Measurements from ENCODE around the gene LRRN2.

LRRN2 gene

DNA sequence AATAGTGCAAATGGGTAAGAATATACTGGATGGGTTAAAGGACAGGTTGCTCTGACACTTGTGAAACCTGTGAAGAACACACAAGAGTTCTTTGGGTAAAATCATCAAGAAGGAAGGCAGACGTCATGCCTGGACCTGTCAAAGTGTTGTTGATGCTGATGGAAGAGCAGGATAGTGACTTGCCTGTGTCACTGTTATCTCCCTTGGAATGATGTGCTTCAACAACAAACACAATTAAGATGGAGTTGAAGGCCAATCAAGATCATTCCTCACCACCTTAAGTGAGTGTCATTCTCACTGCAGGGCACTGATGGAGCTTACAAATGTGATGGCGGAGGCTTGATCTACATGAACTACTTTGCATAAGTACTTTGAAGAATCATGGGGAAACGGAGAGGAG lies 73.2 kb downstream of the LRRN2 start:
- TF ChIP-seq POLR2AphosphoS5 (IDR thresholded peaks at IDR 0.05; ENCODE audit: low read depth, low read length), result no peak
- TF ChIP-seq SIN3A (IDR thresholded peaks at IDR 0.05; ENCODE audit: borderline replicate concordance, insufficient read depth, low read length), result no peak
- no peak for TF ChIP-seq FOXP2 (optimal IDR thresholded peaks at IDR 0.05; ENCODE audit: borderline replicate concordance, extremely low read depth, extremely low read length, insufficient read depth)
- TF ChIP-seq, protein P1, sequence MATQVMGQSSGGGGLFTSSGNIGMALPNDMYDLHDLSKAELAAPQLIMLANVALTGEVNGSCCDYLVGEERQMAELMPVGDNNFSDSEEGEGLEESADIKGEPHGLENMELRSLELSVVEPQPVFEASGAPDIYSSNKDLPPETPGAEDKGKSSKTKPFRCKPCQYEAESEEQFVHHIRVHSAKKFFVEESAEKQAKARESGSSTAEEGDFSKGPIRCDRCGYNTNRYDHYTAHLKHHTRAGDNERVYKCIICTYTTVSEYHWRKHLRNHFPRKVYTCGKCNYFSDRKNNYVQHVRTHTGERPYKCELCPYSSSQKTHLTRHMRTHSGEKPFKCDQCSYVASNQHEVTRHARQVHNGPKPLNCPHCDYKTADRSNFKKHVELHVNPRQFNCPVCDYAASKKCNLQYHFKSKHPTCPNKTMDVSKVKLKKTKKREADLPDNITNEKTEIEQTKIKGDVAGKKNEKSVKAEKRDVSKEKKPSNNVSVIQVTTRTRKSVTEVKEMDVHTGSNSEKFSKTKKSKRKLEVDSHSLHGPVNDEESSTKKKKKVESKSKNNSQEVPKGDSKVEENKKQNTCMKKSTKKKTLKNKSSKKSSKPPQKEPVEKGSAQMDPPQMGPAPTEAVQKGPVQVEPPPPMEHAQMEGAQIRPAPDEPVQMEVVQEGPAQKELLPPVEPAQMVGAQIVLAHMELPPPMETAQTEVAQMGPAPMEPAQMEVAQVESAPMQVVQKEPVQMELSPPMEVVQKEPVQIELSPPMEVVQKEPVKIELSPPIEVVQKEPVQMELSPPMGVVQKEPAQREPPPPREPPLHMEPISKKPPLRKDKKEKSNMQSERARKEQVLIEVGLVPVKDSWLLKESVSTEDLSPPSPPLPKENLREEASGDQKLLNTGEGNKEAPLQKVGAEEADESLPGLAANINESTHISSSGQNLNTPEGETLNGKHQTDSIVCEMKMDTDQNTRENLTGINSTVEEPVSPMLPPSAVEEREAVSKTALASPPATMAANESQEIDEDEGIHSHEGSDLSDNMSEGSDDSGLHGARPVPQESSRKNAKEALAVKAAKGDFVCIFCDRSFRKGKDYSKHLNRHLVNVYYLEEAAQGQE (IDR thresholded peaks at IDR 0.05; ENCODE audit: insufficient read depth in 1 of 2, low read depth in 2 of 2, low read length in 2 of 2), result no peak
- TF ChIP-seq TAF1 (IDR thresholded peaks at IDR 0.05; ENCODE audit: borderline replicate concordance, insufficient read depth, low read length), result no peak

DNA sequence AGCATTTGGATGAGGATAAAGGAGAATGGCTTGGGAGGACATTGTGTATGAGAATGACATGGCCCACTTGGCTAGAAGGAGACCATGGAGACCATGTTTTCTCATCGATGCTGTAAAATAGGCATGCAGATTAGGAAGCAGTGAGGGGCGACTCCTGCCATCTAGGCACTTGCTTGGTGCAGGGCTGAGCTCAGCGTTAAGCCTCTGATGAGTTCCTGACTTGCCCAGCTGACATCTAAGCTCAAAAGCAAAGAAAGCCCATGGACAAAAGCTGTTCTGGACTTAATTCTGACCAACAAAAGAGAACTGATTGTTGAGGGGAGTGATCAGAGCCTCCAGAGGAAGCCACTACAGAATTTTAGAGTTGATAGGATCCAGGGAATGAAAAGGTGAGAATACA lies 74.5 kb downstream of the LRRN2 start:
- TF ChIP-seq, protein P1 (IDR thresholded peaks at IDR 0.05; ENCODE audit: insufficient read depth in 1 of 2, low read depth in 2 of 2, low read length in 2 of 2), result no peak

DNA sequence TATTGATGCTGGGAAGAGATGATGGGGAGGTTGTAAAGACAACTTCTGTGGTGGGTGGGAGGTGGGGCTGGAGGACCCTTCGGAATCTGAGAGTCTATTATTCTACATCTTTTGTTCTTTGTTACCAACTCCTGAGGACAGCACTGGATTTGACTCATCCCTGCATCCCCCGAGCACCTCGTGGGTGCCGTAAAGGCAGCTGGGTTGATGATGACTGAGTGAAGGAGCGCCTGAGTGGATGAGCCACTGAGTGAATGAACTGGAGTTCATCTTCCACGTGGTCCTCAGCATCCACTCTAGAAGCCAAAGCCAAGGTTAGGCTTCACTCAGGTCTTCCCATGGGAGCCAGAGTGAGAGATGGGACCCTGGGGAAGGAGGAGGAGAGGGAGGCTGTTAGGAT lies 77.6 kb downstream of the LRRN2 start:
- TF ChIP-seq POLR2AphosphoS5 (IDR thresholded peaks at IDR 0.05; ENCODE audit: low read depth, low read length), result no peak
- TF ChIP-seq, protein P1 (IDR thresholded peaks at IDR 0.05; ENCODE audit: insufficient read depth in 1 of 2, low read depth in 2 of 2, low read length in 2 of 2), result no peak
- no peak for TF ChIP-seq TAF1 (IDR thresholded peaks at IDR 0.05; ENCODE audit: borderline replicate concordance, insufficient read depth, low read length)
- no peak for TF ChIP-seq SIN3A (IDR thresholded peaks at IDR 0.05; ENCODE audit: borderline replicate concordance, insufficient read depth, low read length)
- no peak for TF ChIP-seq FOXP2 (optimal IDR thresholded peaks at IDR 0.05; ENCODE audit: borderline replicate concordance, extremely low read depth, extremely low read length, insufficient read depth)

DNA sequence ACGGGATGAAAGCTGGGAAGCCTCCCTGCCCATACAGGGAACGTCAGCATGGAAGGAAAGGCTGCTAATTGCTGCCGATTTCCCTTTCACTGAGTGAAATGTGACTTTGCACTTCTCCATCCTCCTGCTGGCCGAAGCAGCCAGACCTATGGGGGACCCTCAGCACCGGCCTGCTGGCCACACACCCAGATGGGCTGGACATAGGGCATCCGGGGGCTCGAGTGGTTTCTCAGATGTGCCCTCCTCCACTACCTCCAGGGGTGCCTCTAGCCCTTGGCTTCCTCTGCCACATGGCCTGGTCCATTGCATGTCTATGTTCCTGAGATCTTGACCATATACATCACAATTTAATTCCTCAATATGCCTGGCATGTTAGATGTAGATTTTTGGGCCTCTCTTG lies 79.7 kb downstream of the LRRN2 start:
- TF ChIP-seq POLR2AphosphoS5 (IDR thresholded peaks at IDR 0.05; ENCODE audit: low read depth, low read length), result no peak
- no peak for TF ChIP-seq SIN3A (IDR thresholded peaks at IDR 0.05; ENCODE audit: borderline replicate concordance, insufficient read depth, low read length)
- no peak for TF ChIP-seq TAF1 (IDR thresholded peaks at IDR 0.05; ENCODE audit: borderline replicate concordance, insufficient read depth, low read length)
- TF ChIP-seq, protein P1 (IDR thresholded peaks at IDR 0.05; ENCODE audit: insufficient read depth in 1 of 2, low read depth in 2 of 2, low read length in 2 of 2), result no peak

DNA sequence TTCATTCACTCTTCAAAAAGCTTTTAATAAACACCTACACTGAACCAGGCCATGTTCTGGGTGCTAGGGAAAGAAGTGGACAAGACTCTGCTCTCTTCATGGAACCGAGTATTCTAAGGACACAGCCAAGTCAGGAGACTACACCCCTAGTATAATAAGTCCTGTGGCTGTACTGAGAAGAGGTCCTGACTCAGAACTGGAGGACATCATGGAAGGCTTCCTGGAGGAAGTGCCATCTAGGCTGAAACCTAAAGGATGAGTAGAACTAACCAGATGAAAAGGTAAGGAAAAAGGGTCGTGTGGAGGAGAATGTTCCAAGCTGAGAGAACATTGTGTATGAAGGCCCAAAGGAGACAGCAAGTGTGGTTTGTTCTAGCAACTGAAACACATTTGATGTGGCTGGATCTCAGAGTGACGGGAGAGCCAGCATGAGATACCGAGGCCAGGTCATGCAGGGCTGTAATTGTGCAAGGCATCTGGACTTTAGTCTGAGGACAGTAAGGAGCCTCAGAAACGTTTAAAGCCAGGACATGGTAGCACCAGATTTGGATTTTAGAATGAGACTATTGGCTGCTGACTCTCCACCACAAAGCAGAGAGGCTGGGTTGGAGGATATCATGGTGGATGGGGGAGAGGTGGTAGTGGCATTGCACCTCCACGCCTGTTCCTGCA lies 82.5 kb downstream of the LRRN2 start:
- TF ChIP-seq POLR2AphosphoS5 (IDR thresholded peaks at IDR 0.05; ENCODE audit: low read depth, low read length) (no peak), FOXP2 (optimal IDR thresholded peaks at IDR 0.05; ENCODE audit: borderline replicate concordance, extremely low read depth, extremely low read length, insufficient read depth) (no peak), TAF1 (IDR thresholded peaks at IDR 0.05; ENCODE audit: borderline replicate concordance, insufficient read depth, low read length) (no peak)

All from PFSK-1 (cell line).